Stimulated activated CD8-positive, alpha-beta memory T cell treated with anti-CD3 and anti-CD28 coated beads, Interleukin-7, amount 100 ng/mL, for 24 hours (primary cell): ENCODE measurements around the gene BSND.

Experiments used
- DNase-seq: peaks from one replicate; pipeline ENCODE4 v3.0.0-alpha.2; 2020; ENCODE audit warnings: low read depth

BSND gene

GRCh38 chr1:54976747-54977146, 22.0 kb upstream of the BSND start:
- no peak for DNase-seq

- no peak for DNase-seq
Observed at GRCh38 chr1:54977533-54978297, 21.0 kb upstream of the BSND start.

DNA sequence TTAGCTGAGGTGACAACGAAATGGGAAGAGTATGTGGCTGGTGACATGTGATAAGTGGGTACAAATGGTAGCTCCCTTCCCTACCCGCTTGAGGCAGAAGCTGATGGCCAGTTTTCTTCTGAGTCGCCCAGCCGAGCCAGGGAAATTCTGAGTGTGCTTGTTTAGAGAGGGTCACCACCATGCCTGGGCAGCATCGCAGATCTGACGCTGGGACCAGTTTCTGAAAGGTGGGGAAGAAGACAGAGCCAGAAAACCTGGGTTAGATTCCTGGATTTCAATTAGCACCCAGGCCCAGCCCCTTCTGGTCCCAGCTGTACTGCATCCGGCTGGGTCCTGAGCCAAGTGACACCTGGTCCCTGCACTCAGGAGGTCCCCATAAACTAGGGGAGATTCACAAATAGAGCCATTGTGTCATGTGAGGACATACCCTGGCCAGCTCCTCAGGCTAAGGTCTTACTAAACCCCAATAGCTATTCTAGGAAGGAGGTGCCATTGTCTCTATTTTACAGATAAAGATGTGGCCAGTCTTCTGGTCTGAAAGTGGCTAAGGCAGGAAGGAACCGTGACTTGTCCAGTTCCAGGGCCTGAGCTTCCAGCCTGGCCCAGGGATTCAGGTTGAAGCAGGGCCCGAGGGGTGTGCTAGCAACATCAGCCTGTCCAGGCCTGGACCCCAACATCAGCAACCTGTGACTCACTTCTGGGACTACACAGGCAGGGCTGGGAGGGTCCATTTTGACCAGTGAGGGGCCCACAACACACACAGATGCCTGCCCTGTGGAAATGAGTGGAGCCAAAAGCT, 20.0 kb upstream of the BSND start:
- no peak for DNase-seq

DNA sequence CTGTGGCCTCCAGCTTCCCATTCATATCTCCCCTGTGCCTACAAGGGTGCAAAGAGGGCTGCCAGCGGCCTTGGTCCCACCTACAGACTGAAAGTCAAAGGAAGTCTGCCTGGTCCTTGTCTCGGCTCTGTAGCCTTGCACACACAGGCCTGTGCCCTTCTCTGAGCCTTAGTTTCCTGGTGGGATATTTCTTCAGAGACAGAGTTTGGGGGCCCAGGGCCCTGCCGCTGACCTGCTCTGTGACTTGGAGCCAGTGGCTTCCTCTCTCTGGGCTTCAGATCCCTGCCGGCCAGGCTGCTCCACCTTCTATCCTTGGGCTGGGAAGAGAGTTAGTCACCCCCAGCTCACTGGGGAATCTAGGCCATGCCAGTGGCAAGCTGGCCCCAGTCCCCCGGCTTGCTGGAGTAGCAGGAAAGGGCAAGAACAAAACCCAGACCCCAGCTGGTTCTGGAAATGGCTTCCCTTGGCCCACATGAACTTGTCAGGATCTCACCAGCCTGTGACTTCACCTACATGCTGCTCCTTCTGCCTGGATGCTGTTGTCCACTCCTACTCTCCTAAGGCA, 19.3 kb upstream of the BSND start:
- DNase-seq, result no peak

- no peak for DNase-seq
Observed at GRCh38 chr1:54980046-54980527, 18.6 kb upstream of the BSND start.

- no peak for DNase-seq
Observed at GRCh38 chr1:54980528-54981241, 18.0 kb upstream of the BSND start, which contains the start of gene TMEM61. Gene TMEM61 (plus strand): TSS chr1:54980628. CDS start chr1:54981066, 438 bp downstream.

GRCh38 chr1:54981466-54981865, 17.3 kb upstream of the BSND start:
- DNase-seq, result no peak

DNA sequence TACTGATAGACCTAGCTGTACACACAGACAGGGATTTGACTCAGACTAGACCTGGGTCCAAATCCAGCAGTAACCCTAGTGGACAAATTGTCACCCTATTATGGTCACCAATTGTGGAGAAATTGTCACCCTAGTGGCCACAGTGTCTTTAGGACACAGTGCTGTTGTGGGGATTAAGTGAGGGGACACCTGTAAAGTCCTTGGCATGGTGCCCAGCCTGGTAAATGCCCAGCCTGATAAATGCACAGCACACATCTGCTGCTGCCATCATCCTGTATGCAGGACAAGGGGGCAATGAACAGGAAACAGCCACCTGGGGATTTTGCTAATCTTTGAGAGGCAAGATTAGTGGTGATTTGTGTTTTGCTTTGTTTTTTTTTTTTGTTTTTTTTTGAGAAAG, 16.0 kb upstream of the BSND start:
- no peak for DNase-seq

DNA sequence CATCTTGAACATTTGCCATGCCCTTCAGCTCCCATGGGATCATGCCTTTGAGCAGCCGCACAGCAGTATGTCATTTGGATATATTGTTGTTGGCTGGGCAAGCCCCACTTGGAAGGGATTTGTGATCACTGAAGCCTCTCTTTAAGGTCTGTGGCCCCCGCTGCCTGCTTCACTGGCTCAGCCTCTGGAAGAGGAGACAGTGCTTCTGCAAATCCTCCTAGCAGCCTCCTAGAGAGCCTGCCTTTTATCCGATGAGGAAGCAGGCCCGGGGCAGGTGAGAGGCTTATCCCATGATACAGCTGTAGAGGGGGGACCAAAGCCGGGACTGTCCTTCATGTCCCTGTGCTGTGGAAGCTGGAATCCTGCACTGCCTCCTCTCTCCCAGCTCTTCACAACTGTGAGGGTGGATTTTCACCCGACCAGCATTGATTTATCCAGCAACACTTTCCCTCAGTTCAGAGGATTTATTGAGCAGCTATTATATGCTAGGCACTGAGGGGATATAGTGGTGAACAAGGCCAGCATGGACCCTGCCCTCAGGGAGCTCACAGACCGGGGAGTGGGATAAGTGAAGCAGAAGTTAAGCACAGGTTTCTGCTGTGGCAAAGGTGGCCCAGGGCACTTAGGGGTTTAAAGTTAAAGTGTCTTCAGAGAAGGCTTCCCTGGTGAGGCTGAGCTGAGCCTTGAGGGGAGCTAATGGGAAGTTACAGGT, 14.4 kb upstream of the BSND start:
- no peak for DNase-seq

GRCh38 chr1:54985556-54985955, 13.2 kb upstream of the BSND start:
- DNase-seq, result no peak

DNA sequence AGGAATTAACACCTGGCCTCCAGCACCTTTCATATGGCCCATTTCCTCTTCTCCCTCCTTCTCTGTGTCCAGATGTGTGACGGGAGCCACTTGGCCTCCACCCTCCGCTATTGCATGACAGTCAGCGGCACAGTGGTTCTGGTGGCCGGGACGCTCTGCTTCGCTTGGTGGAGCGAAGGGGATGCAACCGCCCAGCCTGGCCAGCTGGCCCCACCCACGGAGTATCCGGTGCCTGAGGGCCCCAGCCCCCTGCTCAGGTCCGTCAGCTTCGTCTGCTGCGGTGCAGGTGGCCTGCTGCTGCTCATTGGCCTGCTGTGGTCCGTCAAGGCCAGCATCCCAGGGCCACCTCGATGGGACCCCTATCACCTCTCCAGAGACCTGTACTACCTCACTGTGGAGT, 12.7 kb upstream of the BSND start:
- DNase-seq, result no peak

DNA sequence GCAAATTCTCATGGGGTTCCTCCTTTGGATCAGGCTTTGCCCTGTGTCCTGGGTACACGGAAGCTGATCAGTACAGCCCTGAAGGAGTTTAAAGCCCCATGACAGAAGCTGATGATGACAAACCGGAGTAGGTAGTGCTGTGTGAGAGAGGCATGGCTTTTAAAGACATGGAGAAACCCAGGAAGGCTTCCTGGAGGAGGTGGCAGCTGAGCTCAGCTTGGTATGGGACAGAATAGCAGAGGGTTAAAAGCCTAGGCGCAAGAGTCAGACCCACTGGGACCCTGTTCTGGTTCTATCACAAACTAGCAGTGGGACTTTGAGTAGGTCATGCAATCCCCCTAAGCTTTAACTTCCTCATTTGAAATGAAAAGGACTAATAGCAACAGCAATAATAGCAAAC, 12.2 kb upstream of the BSND start:
- DNase-seq, result no peak

DNA sequence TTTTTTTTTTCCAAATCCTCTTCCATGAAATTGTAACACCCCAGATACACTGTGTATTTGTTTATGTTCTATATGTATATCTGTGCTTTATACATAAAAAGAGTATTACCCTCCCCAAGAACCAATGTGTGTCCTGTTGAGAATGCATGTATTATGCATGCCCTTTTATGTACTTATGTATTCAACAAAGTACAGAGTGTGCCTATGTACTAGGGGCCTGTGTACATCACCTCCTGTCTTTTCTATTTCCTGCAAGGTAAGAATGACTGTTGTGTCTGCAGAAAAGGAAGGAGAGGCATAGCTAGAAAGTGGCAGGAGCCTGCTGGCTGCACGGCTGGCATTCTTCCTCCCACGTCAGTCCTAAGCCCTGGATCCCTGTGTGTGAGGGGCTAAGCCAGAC, 11.3 kb upstream of the BSND start:
- no peak for DNase-seq

GRCh38 chr1:54987919-54988705, 10.6 kb upstream of the BSND start:
- no peak for DNase-seq

GRCh38 chr1:54988975-54989374, 9.8 kb upstream of the BSND start:
- DNase-seq, result no peak

DNA sequence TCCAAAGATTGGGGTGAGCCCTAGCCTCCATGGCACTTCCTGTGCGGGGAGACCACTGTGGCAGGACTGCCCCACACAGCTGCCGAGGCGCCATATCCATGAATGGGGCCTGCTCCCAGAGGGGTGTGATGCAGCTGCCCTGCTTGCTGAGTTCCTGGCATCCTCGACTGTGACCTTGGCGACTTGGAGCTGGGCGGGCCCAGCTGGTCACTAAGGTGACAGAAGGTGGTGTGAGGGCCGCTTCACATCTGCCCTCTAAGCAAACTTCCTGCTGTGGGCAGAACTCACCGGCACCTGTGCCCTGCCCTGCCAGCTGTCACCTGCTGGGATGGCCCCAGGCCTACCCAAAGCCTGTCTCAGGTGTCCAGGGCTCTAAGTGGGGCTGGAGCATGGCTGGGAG, 9.3 kb upstream of the BSND start:
- no peak for DNase-seq

DNA sequence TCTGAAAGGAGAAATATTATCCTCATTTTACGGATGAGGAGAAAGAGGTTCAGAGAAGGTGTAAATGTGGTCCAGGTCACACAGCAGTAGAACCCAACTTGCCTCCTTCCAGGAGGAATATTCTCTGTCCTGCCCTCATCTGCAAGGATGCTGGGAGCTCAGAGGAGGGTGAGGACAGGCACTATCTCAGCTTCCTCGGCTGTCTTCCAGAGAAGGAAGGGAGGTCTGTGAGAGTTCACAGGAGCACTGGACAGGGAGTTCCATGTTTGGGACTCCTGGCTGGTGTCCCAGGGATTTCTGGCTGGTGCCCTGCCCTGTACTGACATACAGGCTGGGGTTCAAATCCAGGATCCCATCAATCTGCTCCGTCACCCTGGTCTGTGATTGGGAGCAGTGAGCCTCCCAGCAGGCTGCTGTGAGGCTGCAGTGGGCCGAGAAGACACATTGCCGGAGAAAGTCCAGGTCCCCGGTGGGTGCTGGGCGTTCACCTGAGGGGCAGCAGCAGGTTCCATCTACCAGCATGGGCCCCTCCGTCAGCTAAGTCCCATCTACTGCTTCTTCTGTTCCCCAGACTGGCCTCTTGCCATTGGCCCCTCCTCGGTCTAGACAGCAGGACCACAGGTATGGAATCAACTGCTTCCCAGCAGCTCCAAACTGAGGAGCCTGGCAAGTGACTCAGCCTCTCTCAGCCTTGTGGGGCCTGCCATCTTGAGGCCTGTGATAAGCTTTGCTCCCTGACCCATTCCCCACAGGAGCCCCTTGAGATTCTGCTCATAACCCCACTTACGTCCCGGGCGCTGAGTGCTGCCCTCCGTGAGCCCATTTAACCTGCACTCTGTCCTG, 8.5 kb upstream of the BSND start:
- no peak for DNase-seq

DNA sequence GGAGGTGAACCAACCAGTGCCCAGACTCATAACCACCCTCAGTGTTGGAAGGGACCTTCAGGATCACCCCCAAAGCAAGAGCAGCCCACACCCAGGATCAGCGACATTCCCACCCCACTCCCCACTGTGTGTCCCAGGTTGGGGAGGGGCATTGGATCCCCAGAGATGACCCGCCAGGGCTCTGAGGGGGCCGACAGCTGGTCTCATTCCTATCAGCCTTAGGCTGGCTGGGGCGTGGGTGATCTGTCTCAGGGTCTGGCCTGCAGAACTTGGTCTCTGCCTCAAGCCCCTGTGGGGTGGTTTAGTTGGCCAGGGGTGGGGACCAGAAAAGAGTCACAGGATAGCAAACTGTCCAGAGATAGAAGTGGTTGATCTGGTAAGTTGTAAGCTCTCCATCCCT, 7.8 kb upstream of the BSND start:
- DNase-seq, result no peak

GRCh38 chr1:54991939-54992338, 6.8 kb upstream of the BSND start:
- DNase-seq, result no peak

GRCh38 chr1:54993140-54993539, 5.6 kb upstream of the BSND start:
- DNase-seq, result no peak
